Thoracic aorta (tissue), 2 donors: ENCODE results near the gene RIT2. TPM values are rescaled to one million over a fixed set of nuclear protein-coding genes. Genes with fewer than 3 reads are reported as not detected.

Experiments
- ATAC-seq: fragments of 150-250 bp; one replicate; pipeline ENCODE4 v1.8.0; 2017; ENCODE audit warnings: low read depth; ENCODE audit not compliant: insufficient number of reproducible peaks, low FRiP score
- DNase-seq: peaks from one replicate; pipeline ENCODE4 v3.0.0-alpha.2; 2020; ENCODE audit warnings: low spot score
- H3K27ac ChIP-seq, 2 donors: fragments of 200-600 bp; sonication (generic); 1 replicate in 1 of 2; 2 replicates in 1 of 2; pipeline ENCODE4 v1.5.1; 2016; ENCODE audit warnings: mild to moderate bottlenecking in 2 of 2, moderate library complexity in 2 of 2
- H3K27me3 ChIP-seq: fragments of 200-600 bp; sonication (generic); replicated peaks from 2 replicates; pipeline ENCODE4 v1.6.0; 2016; ENCODE audit warnings: mild to moderate bottlenecking; ENCODE audit not compliant: insufficient read depth
- H3K36me3 ChIP-seq: fragments of 200-600 bp; sonication (generic); one replicate; pipeline ENCODE4 v1.5.1; 2016
- H3K4me1 ChIP-seq, 2 donors: fragments of 200-600 bp; sonication (generic); 1 replicate in 1 of 2; 2 replicates in 1 of 2; pipeline versions ENCODE4 v1.5.1 to v1.6.0; 2016; ENCODE audit warnings: low read depth in 2 of 2, mild to moderate bottlenecking in 1 of 2; ENCODE audit not compliant: control insufficient read depth in 1 of 2
- H3K4me3 ChIP-seq: fragments of 200-600 bp; sonication (generic); 2 replicates; pipeline ENCODE4 v1.5.1; 2016; ENCODE audit warnings: mild to moderate bottlenecking
- H3K9me3 ChIP-seq: fragments of 200-600 bp; sonication (generic); 2 replicates; pipeline ENCODE4 v1.5.1; 2016
- CTCF ChIP-seq: fragments of 200-600 bp; sonication (generic); IDR thresholded peaks from one replicate; pipeline ENCODE4 v1.5.1; 2019; ENCODE audit warnings: antibody characterized with exemption
- total RNA-seq, 2 donors: library from RNA; depleted of rRNA; stranded (reverse); fragments of >200 nt; gene quantifications; one replicate each; pipeline versions ENCODE4 v1.1.0 to v1.2.3, GENCODE V29; 2016

The RIT2 gene
- total RNA-seq, 2 donors from 2014 or later: not detected

DNA sequence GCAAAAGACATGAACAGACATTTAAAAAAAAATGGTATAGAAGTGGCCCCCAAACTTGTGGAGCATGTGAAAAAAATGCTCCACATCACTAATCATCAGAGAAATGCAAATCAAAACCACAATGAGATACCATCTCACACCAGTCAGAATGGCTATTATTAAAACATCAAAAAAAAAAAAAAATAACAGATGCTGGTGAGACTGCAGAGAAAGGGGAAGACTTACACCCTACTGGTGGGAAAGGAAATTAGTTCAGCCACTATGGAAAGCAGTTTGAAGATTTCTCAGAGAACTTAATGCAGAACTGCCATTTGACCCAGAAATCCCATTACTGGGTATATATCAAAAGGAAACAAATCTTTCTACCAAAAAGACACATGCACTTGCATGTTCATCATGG lies 164.8 kb downstream of the RIT2 start:
- no peak for TF ChIP-seq CTCF
- no peaks in the 10 kb centered on the region for H3K27me3 ChIP-seq
- no peaks in the 10 kb centered on the region for H3K4me1 ChIP-seq
- H3K4me3 ChIP-seq: no peak overlapping the region
- ATAC-seq (no peak), DNase-seq (no peak)
- H3K36me3 ChIP-seq: no peaks in the 10 kb centered on the region
- H3K9me3 ChIP-seq: no peaks in the 10 kb centered on the region
- H3K27ac ChIP-seq: no peak overlapping the region

DNA sequence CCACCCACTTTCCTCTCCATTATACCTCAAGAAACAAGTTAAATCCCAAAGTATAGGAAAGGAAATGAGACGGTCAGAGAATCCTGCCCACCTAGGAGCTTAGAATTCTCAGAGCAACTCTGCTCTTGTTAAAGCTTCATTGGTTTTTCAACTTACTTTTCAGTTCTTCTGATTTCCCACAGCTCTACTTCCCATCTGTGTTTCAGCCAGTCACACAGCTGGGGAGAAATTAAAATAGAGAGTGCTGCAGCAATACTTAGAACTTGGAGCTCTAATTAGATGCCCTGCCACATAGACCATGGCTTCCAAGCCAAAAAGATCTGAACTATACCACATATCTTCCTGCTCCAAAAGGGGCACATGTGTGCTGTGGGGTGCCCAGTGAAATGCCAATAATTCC lies 166.7 kb downstream of the RIT2 start:
- no peak for ATAC-seq
- Histone ChIP-seq H3K9me3 (no peaks in the 10 kb centered on the region), H3K27ac (no peak overlapping the region), H3K27me3 (no peaks in the 10 kb centered on the region), H3K36me3 (no peaks in the 10 kb centered on the region), H3K4me1 (no peaks in the 10 kb centered on the region), H3K4me3 (no peak overlapping the region)
- DNase-seq: no peak
- TF ChIP-seq CTCF: no peak

DNA sequence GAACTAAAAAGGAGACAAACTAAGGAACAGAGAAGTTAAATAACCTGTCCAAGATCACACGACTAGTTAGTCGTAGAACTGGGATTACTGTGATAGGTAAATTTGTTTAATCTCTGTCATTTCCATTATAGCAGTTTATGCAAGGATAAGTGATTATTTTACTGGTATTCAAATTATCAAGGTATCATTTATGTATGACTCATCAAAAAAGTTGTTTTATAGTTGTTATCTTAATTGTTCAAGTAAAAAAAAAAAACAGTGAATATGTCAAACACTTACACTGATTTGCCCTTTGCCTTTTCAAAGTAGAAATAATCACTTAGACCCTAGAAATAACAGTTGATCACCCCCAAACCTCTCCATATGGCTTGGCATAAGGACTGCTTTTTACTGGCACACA lies 173.6 kb downstream of the RIT2 start:
- ATAC-seq: no peak
- no peaks in the 10 kb centered on the region for H3K36me3 ChIP-seq
- H3K27ac ChIP-seq: no peak overlapping the region
- H3K9me3 ChIP-seq: no peaks in the 10 kb centered on the region
- no peak for TF ChIP-seq CTCF
- H3K4me1 ChIP-seq: no peaks in the 10 kb centered on the region
- H3K4me3 ChIP-seq: no peak overlapping the region
- H3K27me3 ChIP-seq: no peaks in the 10 kb centered on the region
- DNase-seq: no peak

DNA sequence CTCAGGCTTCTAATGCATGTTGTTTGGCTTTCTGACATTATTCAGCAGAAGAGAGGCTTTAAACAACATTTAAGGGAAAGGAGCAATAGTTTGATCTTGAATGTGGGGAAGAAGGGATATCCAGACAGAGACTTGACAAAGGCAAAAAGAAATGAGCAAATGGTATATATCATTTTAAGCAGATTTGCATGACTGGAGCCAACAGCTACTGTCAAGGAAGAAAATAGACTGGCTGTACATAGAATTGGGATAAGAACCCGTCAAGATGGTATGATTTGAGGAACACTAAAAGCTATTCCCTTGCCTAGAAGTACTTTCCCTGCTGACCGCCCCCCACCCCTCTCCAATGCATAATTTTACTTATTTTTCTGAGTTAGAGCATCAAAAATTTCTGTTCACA lies 174.5 kb downstream of the RIT2 start:
- no peaks in the 10 kb centered on the region for H3K27me3 ChIP-seq
- H3K4me1 ChIP-seq: no peaks in the 10 kb centered on the region
- no peak overlapping the region for H3K4me3 ChIP-seq
- no peaks in the 10 kb centered on the region for H3K9me3 ChIP-seq
- TF ChIP-seq CTCF: no peak
- H3K27ac ChIP-seq: no peak overlapping the region
- H3K36me3 ChIP-seq: no peaks in the 10 kb centered on the region
- ATAC-seq: no peak
- DNase-seq: no peak

- Histone ChIP-seq H3K9me3 (no peaks in the 10 kb centered on the region), H3K4me3 (no peak overlapping the region), H3K36me3 (no peaks in the 10 kb centered on the region), H3K4me1 (no peaks in the 10 kb centered on the region), H3K27me3 (no peaks in the 10 kb centered on the region), H3K27ac (no peak overlapping the region)
- no peak for TF ChIP-seq CTCF
- DNase-seq: no peak
- ATAC-seq: no peak
Measured at GRCh38 chr18:42937436-42937835, 178.0 kb downstream of the RIT2 start.
